Effector memory CD4-positive, alpha-beta T cell (primary cell): ENCODE measurements around the gene SLC17A5.
"Not testable (repeated sequence)": the region's sequence is repeated elsewhere in the genome, so short reads cannot be mapped to it uniquely, and the experiment has no call there.

ENCODE experiments used
- DNase-seq, 3 donors: peaks; one replicate each; pipeline ENCODE4 v3.0.0-alpha.2; 2020
- H3K27ac ChIP-seq: 2 replicates; pipeline ENCODE4 v1.7.0; 2013; ENCODE audit warnings: mild to moderate bottlenecking, low read length, moderate library complexity; ENCODE audit not compliant: insufficient read depth, poor library complexity, severe bottlenecking
- H3K27me3 ChIP-seq: replicated peaks from 2 replicates; pipeline ENCODE4 v1.7.0; 2013; ENCODE audit warnings: mild to moderate bottlenecking, low read length; ENCODE audit not compliant: insufficient read depth, control insufficient read depth, poor library complexity, severe bottlenecking
- H3K36me3 ChIP-seq: 2 replicates; pipeline ENCODE4 v1.7.0; 2013; ENCODE audit warnings: mild to moderate bottlenecking, low read length, moderate library complexity; ENCODE audit not compliant: control insufficient read depth, insufficient read depth
- H3K4me1 ChIP-seq: 2 replicates; pipeline ENCODE4 v1.7.0; 2013; ENCODE audit warnings: low read length, mild to moderate bottlenecking; ENCODE audit not compliant: control insufficient read depth, insufficient read depth, poor library complexity, severe bottlenecking
- H3K4me3 ChIP-seq: 2 replicates; pipeline ENCODE4 v1.7.0; 2013; ENCODE audit warnings: low read length, low read depth, mild to moderate bottlenecking; ENCODE audit not compliant: insufficient read depth, poor library complexity, severe bottlenecking
- H3K9me3 ChIP-seq: 2 replicates; pipeline ENCODE4 v1.7.0; 2013; ENCODE audit warnings: mild to moderate bottlenecking, low read length, moderate library complexity; ENCODE audit not compliant: control insufficient read depth

SLC17A5 gene

DNA sequence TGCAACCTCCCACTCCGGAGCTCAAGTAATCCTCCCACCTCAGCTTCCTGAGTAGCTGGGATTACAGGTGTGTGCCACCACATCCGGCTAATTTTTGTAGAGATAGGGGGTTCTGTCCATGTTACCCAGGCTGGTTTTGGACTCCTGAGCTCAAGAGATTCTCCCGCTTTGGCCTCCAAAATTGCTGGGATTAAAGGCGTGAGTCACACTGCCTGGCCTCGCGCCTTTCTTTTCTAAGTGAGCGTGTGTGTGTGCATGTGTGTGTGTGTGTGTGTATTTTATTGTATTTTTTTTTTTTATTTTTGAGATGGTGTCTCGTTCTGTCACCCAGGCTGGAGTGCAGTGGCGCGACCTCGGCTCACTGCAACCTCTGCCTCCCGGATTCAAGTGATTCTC, 94.4 kb downstream of the SLC17A5 start:
- not testable (repeated sequence) for H3K4me1 ChIP-seq, H3K36me3 ChIP-seq

DNA sequence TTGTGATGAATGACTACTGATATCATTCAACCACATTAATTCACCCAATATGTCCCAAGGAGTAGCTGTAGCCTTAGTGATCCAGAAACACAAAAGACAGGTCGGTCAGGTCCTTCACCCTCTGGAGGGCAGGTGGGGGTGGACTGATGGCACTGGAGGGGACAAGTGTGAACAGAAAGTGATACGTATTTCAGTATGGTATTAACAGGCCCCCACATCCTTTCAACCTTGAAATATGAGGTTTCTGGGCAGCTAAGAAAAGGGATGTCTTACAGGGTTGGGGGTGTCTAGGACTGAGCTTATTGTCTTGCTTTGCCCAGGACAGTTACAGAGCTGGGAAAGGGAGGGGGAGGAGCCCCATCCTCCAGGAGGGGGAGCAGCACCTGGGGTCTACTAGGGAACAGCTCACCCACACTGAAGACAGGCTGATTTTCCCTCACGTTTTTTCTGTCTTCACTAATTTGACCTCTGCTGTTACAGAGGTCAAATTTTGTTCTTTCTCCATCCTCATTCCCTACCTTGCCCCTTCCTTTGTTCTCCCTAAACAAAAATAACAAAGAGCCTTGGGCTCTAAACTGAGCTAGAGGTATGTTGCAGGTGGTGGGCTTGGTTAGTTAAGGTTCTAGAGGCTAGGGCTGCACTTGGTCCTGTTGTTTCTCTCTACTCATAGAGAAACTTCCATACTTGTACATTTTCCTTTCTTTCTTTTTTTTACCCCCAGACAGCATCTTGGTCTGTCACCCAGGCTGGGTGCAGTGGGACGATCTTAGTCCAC, 95.0 kb downstream of the SLC17A5 start:
- no peak overlapping the region for H3K27ac ChIP-seq
- DNase-seq = no peak

More for the DNA sequence above, 94.4 kb downstream of the SLC17A5 start:
- DNase-seq, H3K4me3 ChIP-seq, H3K27ac ChIP-seq, H3K27me3 ChIP-seq, H3K9me3 ChIP-seq: not testable (repeated sequence)

DNA sequence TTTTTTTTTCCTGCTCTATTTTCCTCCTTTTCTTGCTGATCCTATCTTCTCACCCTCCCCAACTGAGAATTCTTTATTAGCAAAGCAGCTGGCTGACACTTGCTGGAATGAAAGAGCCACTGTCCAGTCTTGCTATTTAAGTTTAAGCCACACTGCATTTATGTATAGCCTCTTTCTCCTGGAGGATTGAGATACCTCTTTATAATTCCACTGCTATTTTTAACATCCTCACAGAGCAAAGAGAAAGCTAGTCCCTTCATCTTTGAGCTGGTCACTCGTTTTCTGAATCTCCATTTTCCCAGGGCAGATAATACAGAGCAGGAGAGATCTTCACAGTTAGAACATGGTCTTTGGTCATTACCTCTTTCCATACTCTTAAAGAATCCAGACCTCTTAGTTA, 97.0 kb downstream of the SLC17A5 start:
- no peaks in the 10 kb centered on the region for H3K9me3 ChIP-seq
- H3K27ac ChIP-seq = no peak overlapping the region
- no peaks in the 10 kb centered on the region for H3K36me3 ChIP-seq
- no peak for DNase-seq
- no peak overlapping the region for H3K4me3 ChIP-seq
- no peaks in the 10 kb centered on the region for H3K27me3 ChIP-seq
- H3K4me1 ChIP-seq = no peaks in the 10 kb centered on the region

More for the DNA sequence above, 95.0 kb downstream of the SLC17A5 start:
- no peaks in the 10 kb centered on the region for H3K4me1 ChIP-seq
- no peaks in the 10 kb centered on the region for H3K27me3 ChIP-seq
- H3K9me3 ChIP-seq = no peaks in the 10 kb centered on the region
- no peaks in the 10 kb centered on the region for H3K36me3 ChIP-seq
- no peak overlapping the region for H3K4me3 ChIP-seq

DNA sequence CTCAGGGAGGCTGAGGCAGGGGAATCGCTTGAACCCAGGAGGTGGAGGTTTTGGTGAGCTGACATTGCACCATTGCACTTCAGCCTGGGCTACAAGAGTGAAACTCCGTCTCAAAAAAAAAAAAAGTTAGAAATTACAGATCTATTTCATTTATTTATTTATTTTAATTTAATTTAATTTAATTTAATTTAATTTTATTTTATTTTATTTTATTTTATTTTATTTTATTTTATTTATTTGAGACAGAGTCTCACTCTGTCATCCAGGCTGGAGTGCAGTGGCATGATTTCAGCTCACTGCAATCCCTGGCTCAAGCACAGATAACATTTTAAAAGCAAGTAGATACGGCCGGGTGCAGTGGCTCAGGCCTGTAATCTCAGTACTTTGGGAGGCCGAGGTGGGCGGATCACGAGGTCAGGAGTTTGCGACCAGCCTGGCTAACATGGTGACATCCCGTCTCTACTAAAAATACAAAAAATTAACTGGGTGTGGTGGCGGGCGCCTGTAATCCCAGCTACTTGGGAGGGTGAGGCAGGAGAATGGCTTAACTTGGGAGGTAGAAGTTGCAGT, 98.3 kb downstream of the SLC17A5 start:
- not testable (repeated sequence) for H3K4me1 ChIP-seq, H3K36me3 ChIP-seq, H3K27ac ChIP-seq, H3K9me3 ChIP-seq, H3K4me3 ChIP-seq, DNase-seq, H3K27me3 ChIP-seq

DNA sequence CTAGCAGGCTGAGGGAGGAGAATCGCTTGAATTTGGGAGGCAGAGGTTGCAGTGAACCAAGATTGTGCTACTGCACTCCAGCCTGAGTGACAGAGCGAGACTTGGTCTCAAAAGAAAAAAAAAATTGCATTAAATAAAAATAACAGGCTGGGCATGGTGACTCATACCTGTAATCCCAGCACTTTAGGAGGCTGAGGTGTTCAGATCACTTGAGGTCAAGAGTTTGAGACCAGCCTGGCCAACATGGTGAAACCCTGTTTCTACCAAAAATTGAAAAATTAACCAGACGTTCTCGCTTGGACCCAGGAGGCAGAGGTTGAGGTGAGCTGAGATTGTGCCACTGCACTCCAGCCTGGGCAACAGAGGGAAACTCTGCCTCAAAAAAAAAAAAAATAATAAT, 102.7 kb downstream of the SLC17A5 start:
- H3K4me1 ChIP-seq, DNase-seq, H3K27me3 ChIP-seq, H3K9me3 ChIP-seq, H3K4me3 ChIP-seq, H3K36me3 ChIP-seq, H3K27ac ChIP-seq: not testable (repeated sequence)

DNA sequence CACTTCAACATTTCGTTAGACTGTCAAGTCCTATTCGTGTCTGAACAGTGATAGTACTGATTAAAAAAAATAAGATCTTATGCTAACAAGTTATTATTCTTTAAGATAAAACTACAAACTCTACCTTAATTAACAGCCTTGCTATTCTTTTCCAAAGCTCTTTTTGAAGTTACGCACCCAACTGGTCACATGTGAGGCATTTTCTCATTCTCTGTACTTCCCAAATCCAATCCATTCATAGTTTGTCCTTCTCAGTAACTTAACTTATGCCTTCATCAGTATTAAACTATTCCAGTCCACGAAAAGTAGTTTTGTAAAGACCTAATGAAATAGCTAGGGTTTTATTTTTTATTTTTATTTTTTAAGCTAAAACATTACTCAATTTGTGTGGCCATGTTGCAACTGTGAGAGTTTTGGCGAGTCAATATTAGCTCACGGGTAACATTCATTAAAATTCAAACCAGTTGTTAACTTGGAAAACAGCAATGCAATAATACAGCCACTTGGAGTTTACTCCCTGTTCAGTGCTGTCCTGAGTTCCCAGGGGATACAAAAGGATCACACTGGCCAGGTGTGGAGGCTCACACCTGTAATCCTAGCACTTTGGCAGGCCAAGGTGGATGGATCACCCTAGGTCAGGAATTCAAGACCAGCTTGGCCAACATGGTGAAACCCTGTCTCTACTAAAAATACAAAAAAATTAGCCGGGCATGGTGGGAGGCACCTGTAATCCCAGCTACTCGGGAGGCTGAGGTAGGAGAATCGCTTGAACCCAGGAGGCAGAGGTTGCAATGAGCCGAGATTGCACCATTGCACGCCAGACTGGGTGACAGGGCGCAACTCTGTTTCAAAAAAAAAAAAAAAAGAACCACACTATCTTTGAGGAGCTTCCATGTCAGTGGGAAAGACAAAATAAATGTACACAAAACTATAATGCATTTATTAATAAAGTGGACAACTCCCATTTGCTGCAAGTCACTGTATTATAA, 105.0 kb downstream of the SLC17A5 start:
- Histone ChIP-seq H3K9me3 (no peaks in the 10 kb centered on the region), H3K27me3 (no peaks in the 10 kb centered on the region), H3K36me3 (no peaks in the 10 kb centered on the region), H3K4me1 (no peaks in the 10 kb centered on the region), H3K4me3 (no peak overlapping the region), H3K27ac (no peak overlapping the region)
- DNase-seq = no peak

DNA sequence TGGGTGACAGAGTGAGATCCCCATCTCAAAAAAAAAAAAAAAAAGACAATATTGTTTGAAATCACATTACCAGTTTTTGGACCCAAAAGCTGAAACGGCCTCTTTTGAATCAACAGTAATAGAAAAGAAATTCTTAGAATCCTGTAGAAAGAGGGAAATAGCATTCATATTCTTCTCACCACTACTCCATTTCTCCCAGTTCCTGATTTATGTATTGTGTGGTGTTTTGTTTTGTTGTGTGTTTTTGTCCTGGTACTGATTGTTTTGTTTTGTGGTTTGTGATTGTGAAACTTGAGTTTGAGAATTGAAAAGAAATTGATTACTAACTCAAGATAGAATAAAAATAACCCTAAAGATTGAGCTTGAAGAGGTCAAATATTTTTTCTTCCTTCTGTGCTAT, 106.8 kb downstream of the SLC17A5 start:
- Histone ChIP-seq H3K9me3 (no peaks in the 10 kb centered on the region), H3K4me1 (no peaks in the 10 kb centered on the region)
- no peak for DNase-seq

More for the DNA sequence above, 106.8 kb downstream of the SLC17A5 start:
- H3K36me3 ChIP-seq = no peaks in the 10 kb centered on the region
- H3K27me3 ChIP-seq = no peaks in the 10 kb centered on the region
- H3K4me3 ChIP-seq = no peak overlapping the region
- no peak overlapping the region for H3K27ac ChIP-seq
